GM12892 (cell line): ENCODE results near the gene IDNK.

Experiments
- DNase-seq: peaks from one replicate; pipeline ENCODE4 v3.0.0; 2011; ENCODE audit not compliant: insufficient read length
- FAIRE-seq: peaks from 2 replicates; lab custom pipeline; 2011; peaks lifted over from hg19 to GRCh38; lab: Jason Lieb, UNC
- POLR2A ChIP-seq: IDR thresholded peaks from 2 replicates; pipeline ENCODE4 v1.6.1; 2011; ENCODE audit warnings: low read depth, low read length, control low read depth
- POLR2AphosphoS5 ChIP-seq: IDR thresholded peaks from 2 replicates; pipeline ENCODE4 v1.6.1; 2011; ENCODE audit warnings: low read depth, low read length, control low read depth
- TAF1 ChIP-seq: IDR thresholded peaks from 2 replicates; pipeline ENCODE4 v1.6.1; 2011; ENCODE audit warnings: low read depth, mild to moderate bottlenecking, control low read depth, low read length, borderline replicate concordance

Gene IDNK

GRCh38 chr9:83669067-83669466, 46.1 kb downstream of the IDNK start:
- DNase-seq = no peak
- TF ChIP-seq POLR2A = no peak
- TF ChIP-seq TAF1 = no peak
- TF ChIP-seq POLR2AphosphoS5 = no peak
- FAIRE-seq = no peak

GRCh38 chr9:83670381-83670780, 47.4 kb downstream of the IDNK start:
- no peak for DNase-seq
- no peak for FAIRE-seq
- TF ChIP-seq TAF1 = no peak
- no peak for TF ChIP-seq POLR2A
- TF ChIP-seq POLR2AphosphoS5 = no peak

GRCh38 chr9:83671451-83671850, 48.5 kb downstream of the IDNK start:
- FAIRE-seq (no peak), DNase-seq (no peak)
- no peak for TF ChIP-seq POLR2A
- no peak for TF ChIP-seq POLR2AphosphoS5
- no peak for TF ChIP-seq TAF1

- TF ChIP-seq POLR2AphosphoS5 = no peak
- TF ChIP-seq TAF1 = no peak
- no peak for TF ChIP-seq POLR2A
- DNase-seq (no peak), FAIRE-seq (no peak)
These were observed 52.5 kb downstream of the IDNK start for GRCh38 chr9:83675466-83675865.

- TF ChIP-seq TAF1 (no peak), POLR2A (no peak), POLR2AphosphoS5 (no peak)
- DNase-seq = no peak
- no peak for FAIRE-seq
These were observed 54.7 kb downstream of the IDNK start for GRCh38 chr9:83677596-83677995.

GRCh38 chr9:83680233-83680632, 57.3 kb downstream of the IDNK start:
- TF ChIP-seq POLR2AphosphoS5 (no peak), POLR2A (no peak), TAF1 (no peak)
- FAIRE-seq (no peak), DNase-seq (no peak)

- TF ChIP-seq POLR2AphosphoS5 (no peak), TAF1 (no peak), POLR2A (no peak)
- FAIRE-seq (no peak), DNase-seq (no peak)
These were observed 58.5 kb downstream of the IDNK start for GRCh38 chr9:83681490-83681889.

- TF ChIP-seq POLR2A = no peak
- TF ChIP-seq TAF1 = no peak
- no peak for TF ChIP-seq POLR2AphosphoS5
- FAIRE-seq = no peak
- DNase-seq = no peak
These were observed 66.0 kb downstream of the IDNK start for GRCh38 chr9:83688921-83689320.

- no peak for FAIRE-seq
- DNase-seq = no peak
- no peak for TF ChIP-seq POLR2AphosphoS5
- no peak for TF ChIP-seq POLR2A
- TF ChIP-seq TAF1 = no peak
These were observed 68.5 kb downstream of the IDNK start for GRCh38 chr9:83691492-83691891.
